Measurements from ENCODE around the gene TAF4.

GRCh38 chr20:62014889-62015537, 50.7 kb downstream of the TAF4 start:
- TF ChIP-seq POLR2AphosphoS5 (IDR thresholded peaks at IDR 0.05) (no peak), POLR2A (IDR thresholded peaks at IDR 0.05) (no peak)
